ENCODE measurements around the gene RPP25.

Gene RPP25

DNA sequence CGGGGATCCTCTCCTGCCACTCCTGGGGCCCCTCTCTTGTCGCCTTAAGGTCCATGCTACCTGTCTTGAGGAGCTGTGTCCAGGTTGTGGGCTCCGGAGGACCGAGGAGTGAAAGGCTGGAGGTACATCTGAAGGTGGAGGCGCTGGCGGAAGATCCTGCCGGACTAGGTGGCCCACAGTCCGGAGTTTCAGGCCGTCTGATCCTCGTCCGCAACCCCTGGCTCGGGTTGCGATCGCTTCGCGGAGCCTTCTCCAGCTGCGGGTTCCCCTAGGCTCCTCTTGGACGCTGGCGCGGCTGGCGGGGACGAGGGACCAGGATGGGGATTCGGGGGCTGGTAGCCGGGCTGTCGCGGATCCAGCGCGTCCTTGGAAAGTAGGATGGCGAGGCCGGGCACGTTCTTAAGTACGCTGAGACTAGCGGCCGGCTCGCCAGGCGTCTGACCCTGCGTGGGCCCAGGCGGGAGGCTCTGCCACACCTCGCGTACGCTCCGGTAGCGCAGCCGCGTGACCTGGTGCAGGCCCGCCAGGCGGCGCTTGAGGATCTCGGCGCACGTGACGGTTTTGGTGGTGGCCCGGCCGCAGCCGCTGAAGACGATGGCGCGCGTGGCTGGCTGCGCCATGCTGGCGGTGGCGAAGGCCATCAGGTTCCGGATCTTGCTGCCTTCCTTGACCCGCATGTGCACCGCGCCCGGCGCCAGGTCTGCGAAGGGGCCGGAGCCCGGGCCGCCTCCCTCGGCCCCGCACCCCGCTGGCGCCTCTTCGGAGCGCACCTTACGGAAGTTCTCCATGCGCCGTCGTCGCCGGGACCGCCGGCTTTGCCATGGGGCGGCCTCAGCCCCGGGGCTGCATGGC is 550 bp downstream of the RPP25 start:
- TF ChIP-seq, protein P1, sequence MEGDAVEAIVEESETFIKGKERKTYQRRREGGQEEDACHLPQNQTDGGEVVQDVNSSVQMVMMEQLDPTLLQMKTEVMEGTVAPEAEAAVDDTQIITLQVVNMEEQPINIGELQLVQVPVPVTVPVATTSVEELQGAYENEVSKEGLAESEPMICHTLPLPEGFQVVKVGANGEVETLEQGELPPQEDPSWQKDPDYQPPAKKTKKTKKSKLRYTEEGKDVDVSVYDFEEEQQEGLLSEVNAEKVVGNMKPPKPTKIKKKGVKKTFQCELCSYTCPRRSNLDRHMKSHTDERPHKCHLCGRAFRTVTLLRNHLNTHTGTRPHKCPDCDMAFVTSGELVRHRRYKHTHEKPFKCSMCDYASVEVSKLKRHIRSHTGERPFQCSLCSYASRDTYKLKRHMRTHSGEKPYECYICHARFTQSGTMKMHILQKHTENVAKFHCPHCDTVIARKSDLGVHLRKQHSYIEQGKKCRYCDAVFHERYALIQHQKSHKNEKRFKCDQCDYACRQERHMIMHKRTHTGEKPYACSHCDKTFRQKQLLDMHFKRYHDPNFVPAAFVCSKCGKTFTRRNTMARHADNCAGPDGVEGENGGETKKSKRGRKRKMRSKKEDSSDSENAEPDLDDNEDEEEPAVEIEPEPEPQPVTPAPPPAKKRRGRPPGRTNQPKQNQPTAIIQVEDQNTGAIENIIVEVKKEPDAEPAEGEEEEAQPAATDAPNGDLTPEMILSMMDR (IDR thresholded peaks at IDR 0.05; ENCODE audit: low read length), result peak; percentile 47
- TF ChIP-seq EZH2 (optimal IDR thresholded peaks at IDR 0.05; ENCODE audit: low read depth, low read length), result no peak
- H3K27me3 ChIP-seq (replicated peaks; ENCODE audit: insufficient read depth, low read length), result no peaks in the 10 kb centered on the region
- DNase-seq, result peak; percentile 72
- H3K79me2 ChIP-seq (ENCODE audit: low read length), result peaks cover 17% of the 10 kb centered on the region
- H3K9me3 ChIP-seq (replicated peaks; ENCODE audit: insufficient read depth, low read length), result no peaks in the 10 kb centered on the region
- peaks cover 13% of the 10 kb centered on the region for H3K4me1 ChIP-seq (ENCODE audit: low read length)
- peaks cover 2% of the 10 kb centered on the region; the same call in 1 of the 2 replicates for H3F3A ChIP-seq (ENCODE audit: insufficient read depth, low read length)
- peak overlapping the region; percentile 70 for H3K9ac ChIP-seq (ENCODE audit: low read length)
- H3K4me2 ChIP-seq (ENCODE audit: low read depth, low read length), result peak overlapping the region; percentile 98
- no peaks in the 10 kb centered on the region for H4K20me1 ChIP-seq (ENCODE audit: insufficient read depth, low read length)
- peak overlapping the region; percentile 69 for H3K4me3 ChIP-seq (ENCODE audit: low read length)
- peak overlapping the region; percentile 84 for H2AFZ ChIP-seq (ENCODE audit: low read length)
- H3K27ac ChIP-seq (ENCODE audit: low read length), result peak overlapping the region; percentile 16; the same call in 1 of the 2 replicates
- H3K36me3 ChIP-seq (replicated peaks; ENCODE audit: insufficient read depth, low read length), result no peaks in the 10 kb centered on the region
- H3K9me2 ChIP-seq (replicated peaks; ENCODE audit: insufficient read depth, low read length), result no peaks in the 10 kb centered on the region

DNA sequence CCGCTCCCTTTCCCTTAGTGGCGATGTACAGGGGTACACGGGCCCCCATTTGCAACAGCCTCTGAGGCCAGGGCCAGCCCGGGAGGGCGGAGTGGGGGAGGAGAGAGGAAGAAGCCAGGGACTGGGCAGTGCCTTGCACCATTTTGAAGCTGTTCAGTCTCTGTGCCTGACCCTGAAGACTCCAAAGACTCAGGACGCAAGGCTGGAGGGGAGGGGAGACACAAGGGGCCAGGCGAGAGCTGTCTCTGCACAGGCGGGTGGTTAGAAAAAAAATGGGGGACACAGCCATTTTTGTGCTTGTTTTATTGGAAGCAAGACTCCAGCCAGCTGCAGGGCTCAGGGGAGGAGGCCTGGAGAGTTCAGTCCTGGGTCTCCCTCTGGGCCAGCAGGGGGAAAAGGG is 1.6 kb downstream of the RPP25 start:
- Histone ChIP-seq H3K4me1 (ENCODE audit: low read length) (peaks cover 7% of the 10 kb centered on the region), H3F3A (ENCODE audit: insufficient read depth, low read length) (no peaks in the 10 kb centered on the region), H3K9me3 (replicated peaks; ENCODE audit: insufficient read depth, low read length) (no peaks in the 10 kb centered on the region), H3K79me2 (ENCODE audit: low read length) (peaks cover 17% of the 10 kb centered on the region), H3K27ac (ENCODE audit: low read length) (no peak overlapping the region), H4K20me1 (ENCODE audit: insufficient read depth, low read length) (no peaks in the 10 kb centered on the region), H3K9me2 (replicated peaks; ENCODE audit: insufficient read depth, low read length) (no peaks in the 10 kb centered on the region), H3K36me3 (replicated peaks; ENCODE audit: insufficient read depth, low read length) (no peaks in the 10 kb centered on the region), H3K4me3 (ENCODE audit: low read length) (no peak overlapping the region), H3K27me3 (replicated peaks; ENCODE audit: insufficient read depth, low read length) (no peaks in the 10 kb centered on the region), H3K4me2 (ENCODE audit: low read depth, low read length) (0 out of 2 replicates have a peak overlapping the region, but pooled peaks have one; percentile 98), H3K9ac (ENCODE audit: low read length) (no peak overlapping the region), H2AFZ (ENCODE audit: low read length) (no peak overlapping the region)
- TF ChIP-seq EZH2 (optimal IDR thresholded peaks at IDR 0.05; ENCODE audit: low read depth, low read length), result no peak
- TF ChIP-seq EZH2phosphoT487 (IDR thresholded peaks at IDR 0.05; ENCODE audit: low read length), result no peak
- TF ChIP-seq, protein P1 (IDR thresholded peaks at IDR 0.05; ENCODE audit: low read length), result no peak
- DNase-seq, result no peak

DNA sequence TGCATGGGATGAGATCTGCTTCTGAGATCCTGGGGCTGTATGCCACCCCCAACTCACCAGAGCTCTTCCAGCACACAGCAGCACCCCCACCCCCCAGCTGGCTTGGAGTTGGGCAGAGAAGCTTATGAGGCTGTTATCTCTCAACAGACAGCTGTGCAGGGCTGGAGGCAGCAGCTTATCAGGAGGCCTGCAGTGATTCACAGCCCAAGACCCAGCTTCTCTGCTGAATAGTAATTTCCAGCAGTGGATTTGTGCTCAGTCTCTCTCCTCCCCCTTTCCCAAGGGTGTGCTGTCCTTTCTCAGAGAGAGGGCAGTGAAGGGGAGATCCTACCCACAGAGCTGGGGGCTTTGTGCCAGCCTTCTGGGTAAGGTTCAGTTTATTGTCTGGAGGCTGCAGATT is 2.1 kb downstream of the RPP25 start:
- DNase-seq, result no peak
- H3K27ac ChIP-seq (ENCODE audit: low read length), result no peak overlapping the region
- H3K4me2 ChIP-seq (ENCODE audit: low read depth, low read length), result no peak overlapping the region
- peaks cover 17% of the 10 kb centered on the region for H3K79me2 ChIP-seq (ENCODE audit: low read length)
- no peaks in the 10 kb centered on the region for H3F3A ChIP-seq (ENCODE audit: insufficient read depth, low read length)
- H2AFZ ChIP-seq (ENCODE audit: low read length), result no peak overlapping the region
- H3K9me2 ChIP-seq (replicated peaks; ENCODE audit: insufficient read depth, low read length), result no peaks in the 10 kb centered on the region
- no peaks in the 10 kb centered on the region for H3K36me3 ChIP-seq (replicated peaks; ENCODE audit: insufficient read depth, low read length)
- H3K9me3 ChIP-seq (replicated peaks; ENCODE audit: insufficient read depth, low read length), result no peaks in the 10 kb centered on the region
- H3K27me3 ChIP-seq (replicated peaks; ENCODE audit: insufficient read depth, low read length), result no peaks in the 10 kb centered on the region
- TF ChIP-seq EZH2phosphoT487 (IDR thresholded peaks at IDR 0.05; ENCODE audit: low read length) (no peak), EZH2 (optimal IDR thresholded peaks at IDR 0.05; ENCODE audit: low read depth, low read length) (no peak)
- TF ChIP-seq, protein P1 (IDR thresholded peaks at IDR 0.05; ENCODE audit: low read length), result no peak
- H3K9ac ChIP-seq (ENCODE audit: low read length), result no peak overlapping the region
- H3K4me1 ChIP-seq (ENCODE audit: low read length), result peaks cover 7% of the 10 kb centered on the region
- H3K4me3 ChIP-seq (ENCODE audit: low read length), result no peak overlapping the region
- H4K20me1 ChIP-seq (ENCODE audit: insufficient read depth, low read length), result no peaks in the 10 kb centered on the region

All from MM.1S (cell line).